NOMO-1 treated with DMSO at 0.1 percent for 48 hours (cell line): ENCODE measurements around the gene B3GNT8.
A peak's percentile ranks its signal among the peaks of the same experiment; 100 is the strongest.
"Not testable (repeated sequence)": the region's sequence is repeated elsewhere in the genome, so short reads cannot be mapped to it uniquely, and the experiment has no call there.

Experiments used
- DNase-seq: peaks from one replicate; lab custom pipeline; 2025; ENCODE audit not compliant: unreplicated experiment; lab: John Stamatoyannopoulos, UW

Gene B3GNT8

DNA sequence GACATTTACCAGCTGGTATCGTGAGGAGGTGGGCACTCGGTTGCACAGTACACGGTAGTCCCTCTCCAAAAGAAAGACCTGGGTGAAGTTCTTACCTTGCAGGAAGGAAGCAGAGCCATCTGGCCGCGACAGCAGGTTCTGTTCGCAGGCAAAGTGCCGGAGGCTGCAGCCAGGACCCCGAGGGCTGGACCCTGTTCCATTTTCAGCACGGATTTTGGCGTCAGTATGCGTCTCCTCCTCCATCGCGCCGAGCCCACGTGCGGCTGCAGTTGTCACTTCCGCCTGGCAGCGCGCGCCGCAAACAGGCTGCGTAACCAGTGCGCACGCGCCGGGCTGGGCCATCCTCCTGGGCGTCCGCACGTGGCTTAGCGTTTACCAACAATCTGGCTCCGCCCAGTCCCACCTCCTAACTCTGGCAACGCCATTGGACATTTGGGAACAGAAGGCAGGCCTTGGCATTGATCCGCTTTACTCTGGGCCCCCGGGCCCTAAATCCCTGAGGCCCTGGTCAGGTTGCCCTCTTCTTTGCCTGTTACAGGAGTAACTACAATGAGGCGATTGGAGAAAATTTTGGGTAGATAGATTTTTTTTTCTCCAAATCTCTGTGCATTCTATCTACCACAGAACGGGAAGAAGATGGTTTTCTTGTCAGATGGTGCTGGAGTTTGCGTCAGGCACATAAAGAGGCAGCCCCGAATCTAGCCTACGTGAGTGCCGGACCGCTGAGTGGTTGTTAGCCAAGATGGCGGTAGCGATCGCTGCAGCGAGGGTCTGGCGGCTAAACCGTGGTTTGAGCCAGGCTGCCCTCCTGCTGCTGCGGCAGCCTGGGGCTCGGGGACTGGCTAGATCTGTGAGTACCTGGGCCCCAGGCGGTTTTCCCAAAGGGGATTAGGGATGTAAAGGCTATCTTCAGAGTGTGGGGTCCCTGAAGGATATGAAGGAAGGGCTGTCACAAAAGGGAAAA lies 29.8 kb downstream of the B3GNT8 start, which contains the start of the genes BCKDHA and EXOSC5:
BCKDHA (plus strand) TSS at position 733 of the 964 bp plus-strand sequence; CDS start at position 743, 10 bp downstream.
EXOSC5 (minus strand) TSS at position 274 of the 964 bp plus-strand sequence; CDS start at position 243, 31 bp downstream.
- DNase-seq = peak; percentile 100

- no peak for DNase-seq
Measured at GRCh38 chr19:41395355-41395754, 31.8 kb downstream of the B3GNT8 start.

- DNase-seq = no peak
Measured at GRCh38 chr19:41392775-41393174, 34.4 kb downstream of the B3GNT8 start.

GRCh38 chr19:41391618-41392017 lies 35.6 kb downstream of the B3GNT8 start:
- DNase-seq = no peak

DNA sequence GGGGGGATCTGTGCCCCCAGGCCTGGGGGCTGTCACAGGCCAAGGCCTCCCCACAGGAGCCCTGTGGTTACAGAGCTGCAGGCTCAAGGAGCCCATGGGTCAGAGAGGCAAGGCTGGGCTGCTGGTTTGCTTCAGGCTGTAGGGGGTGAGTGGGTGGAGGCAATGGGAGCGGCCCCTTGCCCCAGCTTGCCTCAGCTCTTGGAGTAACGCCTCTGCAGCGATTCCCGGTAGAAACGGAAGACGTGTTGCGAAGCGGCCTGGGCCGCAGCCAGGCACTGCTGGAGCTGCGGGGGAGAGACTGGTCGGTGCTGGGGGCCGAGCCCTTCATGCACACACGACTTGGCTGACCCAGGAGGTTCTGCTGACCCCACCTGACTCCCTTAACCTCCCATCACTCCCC lies 40.7 kb downstream of the B3GNT8 start:
- DNase-seq = no peak

DNA sequence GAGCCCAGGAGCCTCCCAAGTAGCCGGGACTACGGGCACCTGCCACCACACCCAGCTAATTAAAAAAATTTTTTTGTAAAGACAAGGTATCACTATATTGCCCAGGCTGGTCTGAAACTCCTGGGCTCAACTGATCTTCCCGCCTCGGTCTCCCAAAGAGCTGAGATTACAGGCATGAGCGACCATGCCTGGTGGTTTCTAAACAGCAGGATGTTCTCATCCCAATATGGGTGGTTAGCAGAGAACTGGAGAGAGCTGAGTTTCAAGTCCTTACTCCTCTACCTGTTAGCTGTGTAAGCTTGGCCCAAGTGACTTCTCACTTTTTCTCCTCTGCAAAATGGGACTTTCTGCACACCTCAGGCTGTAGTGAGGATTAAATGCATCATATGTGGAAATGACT lies 42.8 kb downstream of the B3GNT8 start:
- DNase-seq = no peak

DNA sequence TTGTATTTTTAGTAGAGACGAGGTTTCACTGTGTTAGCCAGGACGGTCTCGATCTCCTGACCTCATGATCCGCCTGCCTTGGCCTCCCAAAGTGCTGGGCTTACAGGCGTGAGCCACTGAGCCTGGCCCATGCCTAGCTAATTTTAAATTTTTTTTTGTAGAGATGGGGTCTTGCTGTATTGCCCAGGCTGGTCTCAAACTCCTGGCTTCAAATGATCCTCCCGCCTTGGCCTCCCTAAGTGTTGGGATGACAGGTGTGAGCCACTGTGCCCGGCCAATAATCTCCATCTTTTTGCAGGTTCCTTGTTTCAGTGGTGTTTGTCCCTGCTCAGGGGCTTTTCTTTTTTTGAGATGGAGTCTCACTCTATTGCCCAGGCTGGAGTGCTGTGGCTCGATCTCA lies 45.6 kb downstream of the B3GNT8 start:
- not testable (repeated sequence) for DNase-seq

DNA sequence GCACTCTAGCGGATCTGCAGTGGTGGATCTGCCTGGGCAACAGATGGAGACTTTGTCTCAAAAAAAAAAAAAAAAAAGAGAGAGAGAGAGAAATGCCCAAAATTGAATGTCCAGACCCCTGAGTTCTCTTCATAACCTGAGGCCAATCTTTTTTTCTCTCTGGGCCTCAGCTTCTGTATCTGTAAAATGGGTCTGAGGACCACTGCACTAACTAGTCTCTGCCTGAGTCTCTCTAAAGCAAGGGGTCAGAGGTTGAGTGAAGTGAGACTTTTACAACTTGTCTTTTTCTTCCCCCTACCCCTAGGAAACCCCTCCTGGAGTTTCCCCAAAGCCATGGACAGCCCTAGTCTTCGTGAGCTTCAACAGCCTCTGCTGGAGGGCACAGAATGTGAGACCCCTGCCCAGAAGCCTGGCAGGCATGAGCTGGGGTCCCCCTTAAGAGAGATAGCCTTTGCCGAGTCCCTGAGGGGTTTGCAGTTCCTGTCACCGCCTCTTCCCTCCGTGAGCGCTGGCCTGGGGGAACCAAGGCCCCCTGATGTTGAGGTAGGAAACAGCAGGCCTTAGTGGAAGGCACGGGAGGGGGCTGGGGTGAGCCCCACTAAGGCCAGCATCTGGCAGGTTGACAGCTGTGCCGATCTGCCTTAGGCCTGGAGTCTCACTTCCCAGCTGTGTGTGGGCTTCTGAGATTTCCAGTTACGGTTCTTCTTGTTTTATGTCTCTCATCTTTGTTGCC lies 49.0 kb downstream of the B3GNT8 start:
- DNase-seq = no peak

GRCh38 chr19:41376998-41377365 lies 50.2 kb downstream of the B3GNT8 start:
- DNase-seq = no peak

DNA sequence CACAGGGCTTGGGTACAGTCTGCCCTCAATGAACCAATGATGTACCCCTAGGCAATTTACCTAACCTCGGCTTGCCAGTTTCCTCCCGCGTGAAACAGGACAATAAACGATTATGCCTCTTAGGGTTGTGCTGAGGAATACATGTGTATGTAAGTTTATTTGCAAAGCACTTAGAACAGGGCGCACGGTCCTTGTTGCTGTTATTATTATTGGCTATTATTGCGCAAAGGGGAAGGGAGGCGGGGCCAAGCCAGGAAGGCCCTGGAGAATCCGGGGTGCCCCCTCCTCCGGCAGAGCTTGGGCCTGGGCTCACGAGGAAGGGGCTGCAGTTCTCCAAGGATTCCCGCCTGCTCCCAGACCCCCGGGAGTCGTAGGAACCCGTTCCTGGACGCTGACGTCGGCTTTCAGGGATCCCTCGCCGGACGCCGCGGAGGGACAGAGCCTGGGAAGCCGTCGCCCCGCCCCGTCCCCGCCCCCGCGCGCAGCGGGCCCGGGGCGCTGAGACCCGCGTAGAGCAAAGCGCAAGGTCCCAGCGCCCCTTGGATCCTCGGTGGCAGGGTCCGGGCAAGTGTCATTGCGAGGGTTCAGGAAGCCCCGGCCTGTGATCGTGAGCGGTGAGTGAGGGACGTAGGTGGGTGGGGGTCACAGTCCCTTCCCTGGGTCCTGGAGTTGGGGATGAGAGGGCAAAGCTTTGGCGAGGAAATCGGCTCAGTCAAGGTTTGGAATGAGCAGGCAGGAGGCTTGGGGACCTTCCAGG lies 50.8 kb downstream of the B3GNT8 start, which contains the start of gene TMEM91:
TMEM91 (plus strand) TSS at position 293 of the 757 bp plus-strand sequence. CDS start 1,777 bp downstream, outside the sequence.
- no peak for DNase-seq
